Transverse colon (tissue), 4 donors: ENCODE results near the gene RPS15A.
"Not testable (repeated sequence)": the region's sequence is repeated elsewhere in the genome, so short reads cannot be mapped to it uniquely, and the experiment has no call there.

Source experiments
- CTCF ChIP-seq, 5 experiments: fragments of 200-600 bp in 3 of 5; fragments of 450-650 bp in 2 of 5; sonication (generic) in 3 of 5; IDR thresholded peaks; 1 replicate in 2 of 5; 2 replicates in 3 of 5; pipeline ENCODE4 v1.5.1; 2016 to 2017; ENCODE audit warnings: antibody characterized with exemption in 5 of 5, inconsistent platforms in 3 of 5, mild to moderate bottlenecking in 2 of 5, moderate library complexity in 1 of 5
- POLR2A ChIP-seq: fragments of 450-650 bp; IDR thresholded peaks from one replicate; pipeline ENCODE4 v1.6.1; 2016; ENCODE audit warnings: antibody characterized with exemption, mild to moderate bottlenecking, moderate library complexity
- POLR2AphosphoS5 ChIP-seq, 3 donors: sonication (generic); formaldehyde crosslinking; IDR thresholded peaks; one replicate each; pipeline ENCODE4 v1.6.1; 2016; ENCODE audit warnings: antibody characterized with exemption in 3 of 3

GRCh38 chr16:18756639-18757038, 33.5 kb downstream of the RPS15A start:
- not testable (repeated sequence) for TF ChIP-seq CTCF (IDR thresholded peaks at IDR 0.05); POLR2AphosphoS5 (IDR thresholded peaks at IDR 0.05); POLR2A
